NCI-H510A treated with DMSO at 0.1 percent for 48 hours (cell line): ENCODE data around the gene DLEC1.
"Not testable (repeated sequence)": the region's sequence is repeated elsewhere in the genome, so short reads cannot be mapped to it uniquely, and the experiment has no call there.

Experiments
- DNase-seq: peaks from one replicate; lab custom pipeline; 2025; lab: John Stamatoyannopoulos, UW

DLEC1 gene

DNA sequence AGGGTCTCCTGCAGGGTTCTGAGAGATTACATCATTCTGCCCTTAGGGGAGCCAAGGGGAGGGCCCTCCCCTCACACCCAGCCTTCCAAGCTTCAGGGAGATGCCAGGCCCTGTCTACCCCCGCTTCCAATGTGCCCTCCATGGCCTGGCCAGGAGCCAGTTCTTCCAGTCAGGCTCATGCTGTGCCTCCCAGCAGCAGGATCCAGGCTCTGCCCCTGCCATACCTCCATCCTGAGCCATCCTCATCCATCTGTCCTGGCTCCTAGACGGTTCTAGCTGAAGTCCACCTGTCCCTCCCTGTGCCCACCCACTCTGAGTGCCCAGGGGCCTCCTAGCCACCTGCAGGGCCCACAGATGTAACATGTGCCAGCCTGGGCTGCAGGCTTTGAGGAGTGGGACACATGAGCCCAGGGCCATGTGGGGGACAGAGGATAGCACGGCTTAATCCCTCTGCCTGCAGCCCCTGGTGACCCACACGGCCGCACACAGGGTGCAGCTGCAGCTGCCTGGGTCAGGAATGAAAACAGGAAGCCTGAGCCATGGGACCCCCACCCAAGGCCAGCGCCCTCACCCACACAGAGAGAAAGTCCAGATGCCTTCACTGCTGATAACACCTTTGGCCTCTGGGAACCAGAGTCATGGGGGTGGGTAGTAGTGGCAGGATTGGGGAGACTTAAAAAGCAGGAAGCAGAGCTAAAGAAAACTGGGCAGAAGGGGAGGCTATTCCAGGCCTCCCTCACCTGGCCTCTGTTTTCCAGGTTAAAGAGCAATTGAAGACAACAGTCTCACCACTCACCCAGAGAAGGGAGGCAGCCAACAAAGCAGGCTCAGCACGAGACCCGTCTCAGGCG, 21.3 kb upstream of the DLEC1 start:
- no peak for DNase-seq

DNA sequence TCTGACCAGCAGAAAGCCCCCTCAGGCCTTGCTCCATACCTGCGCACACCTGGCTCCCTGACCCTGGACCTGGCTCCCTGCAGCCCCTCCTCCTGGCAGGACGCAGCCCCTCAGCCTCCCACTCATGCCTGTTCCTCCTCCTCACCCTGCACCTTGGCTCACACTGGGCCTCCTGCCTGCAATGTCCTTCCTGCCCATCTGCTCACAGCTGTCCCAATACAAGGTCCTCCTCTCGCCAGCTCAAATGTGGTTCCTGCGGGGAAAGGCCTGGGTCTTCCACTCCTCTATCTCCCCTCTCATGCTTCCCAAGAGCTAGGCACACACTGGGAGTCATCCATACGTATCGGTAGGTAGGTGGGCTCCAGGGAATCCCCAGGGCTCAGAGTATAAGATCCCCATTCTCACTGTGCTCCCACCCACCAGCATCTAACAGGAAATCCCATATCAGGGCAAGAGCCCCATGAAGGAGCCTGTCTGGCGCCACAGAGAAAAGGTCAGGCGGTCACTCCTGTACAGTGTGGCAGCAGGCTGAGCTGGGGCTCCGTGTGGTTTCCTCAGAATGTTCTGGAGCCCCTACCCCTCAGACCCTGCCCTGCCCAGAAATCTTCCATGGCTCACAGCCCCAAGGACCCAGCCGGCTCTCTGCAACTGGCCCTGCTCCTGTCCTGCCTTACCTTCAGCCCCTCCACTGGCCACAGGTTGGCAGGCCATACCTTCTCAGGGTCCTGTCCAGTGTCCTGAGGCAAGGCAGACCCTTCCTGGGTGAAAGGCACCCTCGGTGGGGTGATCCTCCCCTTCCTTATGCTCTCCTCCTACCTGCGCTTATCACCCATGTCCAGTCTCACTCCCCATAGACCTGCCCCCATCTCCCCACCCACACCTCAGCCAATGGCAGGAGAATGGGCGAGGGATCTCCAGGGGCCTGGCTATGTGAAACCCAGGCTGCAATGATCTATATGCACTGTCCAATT, 20.4 kb upstream of the DLEC1 start:
- DNase-seq, result no peak

DNA sequence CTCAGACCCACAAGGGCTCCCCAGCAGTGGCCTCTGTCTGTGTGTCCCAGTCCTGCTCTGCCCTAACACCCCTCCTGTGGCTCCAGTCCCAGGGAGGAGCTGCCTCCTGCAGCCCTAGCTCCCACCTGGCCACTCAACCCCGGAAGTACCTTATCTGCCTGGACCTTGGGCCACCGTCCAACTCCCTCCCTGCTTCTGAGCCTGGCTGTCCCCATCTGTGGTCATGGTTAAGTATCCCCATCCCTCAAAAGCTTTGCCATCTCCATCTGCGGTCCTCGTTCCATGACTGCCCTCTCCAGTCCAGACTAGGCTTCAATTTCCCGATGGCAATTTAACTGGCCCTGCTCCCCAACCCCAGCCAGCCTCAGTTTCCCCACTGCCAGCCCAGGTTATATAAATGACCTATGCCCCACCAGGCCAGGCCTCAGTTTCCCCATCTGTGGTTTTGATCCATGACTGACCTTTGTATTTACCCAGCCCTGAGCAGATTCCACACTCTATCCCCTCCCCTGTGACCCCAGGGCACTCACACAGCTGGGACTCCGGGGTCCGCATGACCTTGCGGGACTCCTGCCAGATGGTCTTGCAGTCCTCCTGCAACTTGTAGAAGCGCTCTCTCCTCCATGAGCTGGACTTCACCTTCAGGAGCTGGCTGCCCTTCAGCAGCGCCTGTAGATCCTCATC, 19.2 kb upstream of the DLEC1 start:
- no peak for DNase-seq

DNA sequence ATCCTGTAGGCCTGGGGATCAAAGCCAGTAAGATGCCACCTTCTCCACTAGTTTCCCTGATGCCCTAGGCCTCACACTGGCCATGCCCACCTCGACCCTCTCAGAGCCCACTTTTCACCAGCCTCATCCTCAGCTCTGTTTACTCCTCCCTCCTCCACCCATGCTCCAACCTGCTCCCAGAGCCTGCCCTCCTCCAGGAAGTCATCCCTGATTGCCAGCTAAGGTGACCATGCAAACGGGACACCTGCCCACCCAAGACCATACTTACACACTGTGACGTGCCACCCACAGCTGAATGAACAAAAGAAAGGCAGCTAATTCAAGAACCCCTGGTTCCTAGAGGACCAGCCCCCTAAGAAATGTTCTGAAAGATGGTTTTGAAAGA, 18.7 kb upstream of the DLEC1 start:
- no peak for DNase-seq

DNA sequence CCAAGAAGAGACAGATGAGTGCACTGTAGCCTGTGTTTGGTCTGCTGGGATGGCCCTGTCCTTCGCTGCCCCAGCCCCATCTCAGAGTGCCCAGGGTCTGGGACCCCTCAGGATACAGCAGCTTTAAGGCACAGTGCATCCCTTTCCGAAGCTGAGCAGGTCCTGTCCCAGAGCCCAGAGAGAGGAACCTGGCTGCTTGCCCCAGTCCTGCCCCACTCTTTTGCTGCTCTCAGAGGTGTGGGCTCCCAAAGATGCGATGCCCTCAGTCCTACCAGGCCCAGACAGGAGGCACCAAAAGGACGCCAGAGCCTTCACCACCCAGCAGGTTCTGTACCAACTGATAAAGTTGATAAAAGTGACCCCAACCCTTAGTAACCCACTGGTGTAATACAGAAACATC, 17.8 kb upstream of the DLEC1 start:
- no peak for DNase-seq

DNA sequence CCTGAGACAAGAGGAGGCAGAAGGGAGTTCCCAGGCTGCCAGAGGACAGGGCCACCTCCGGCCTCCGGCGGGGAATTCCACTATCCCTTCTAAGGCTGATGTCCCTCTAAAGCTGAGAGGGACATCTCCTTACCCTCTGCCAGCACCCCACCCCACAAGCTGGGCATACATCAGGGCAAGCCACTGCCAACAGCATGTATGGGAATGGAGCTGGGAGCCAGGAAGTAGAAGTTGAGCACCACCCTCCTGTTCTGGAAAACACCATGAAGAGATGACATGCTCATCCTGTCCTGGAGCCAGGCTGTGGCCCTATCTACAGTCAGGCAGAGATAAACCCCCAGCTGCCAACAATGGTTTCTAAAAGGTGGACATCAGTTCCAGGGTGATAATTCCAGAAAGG, 16.7 kb upstream of the DLEC1 start:
- DNase-seq, result no peak

DNA sequence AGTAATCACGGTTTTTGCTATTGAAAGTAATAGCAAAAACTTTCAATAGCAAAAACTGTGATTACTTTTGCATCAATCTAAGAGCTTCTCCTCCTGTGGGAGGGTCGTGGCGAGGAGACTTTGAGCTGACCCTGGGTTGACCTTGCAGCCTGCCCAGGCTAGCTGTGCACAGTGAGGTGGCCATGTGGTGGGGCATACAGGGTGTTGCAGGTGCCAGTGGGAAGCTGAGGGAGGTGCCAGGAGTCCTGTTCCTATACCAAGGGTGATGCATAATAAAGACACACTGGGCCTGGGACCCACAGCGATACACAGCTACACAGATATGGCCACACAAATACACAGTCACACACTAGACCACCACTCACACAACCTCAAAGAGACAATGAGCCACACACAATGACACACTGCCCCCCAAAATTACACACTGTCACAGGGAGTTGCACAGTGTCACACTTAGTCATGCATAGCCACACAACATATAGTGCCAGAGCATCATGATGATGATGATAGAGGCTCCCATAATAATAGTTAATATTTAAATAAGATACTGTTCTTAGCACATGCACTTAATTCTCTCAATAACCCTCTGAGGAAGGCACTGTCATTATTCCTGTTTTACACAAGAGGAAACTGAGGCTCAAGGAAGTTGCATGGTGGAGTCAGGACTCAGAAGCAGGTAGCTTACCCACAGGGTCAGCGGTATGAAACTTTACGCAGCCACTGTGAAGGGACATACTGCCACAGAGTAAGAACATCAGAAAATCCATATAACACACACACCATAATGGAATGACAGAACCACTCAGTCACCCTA, 15.9 kb upstream of the DLEC1 start:
- no peak for DNase-seq

DNA sequence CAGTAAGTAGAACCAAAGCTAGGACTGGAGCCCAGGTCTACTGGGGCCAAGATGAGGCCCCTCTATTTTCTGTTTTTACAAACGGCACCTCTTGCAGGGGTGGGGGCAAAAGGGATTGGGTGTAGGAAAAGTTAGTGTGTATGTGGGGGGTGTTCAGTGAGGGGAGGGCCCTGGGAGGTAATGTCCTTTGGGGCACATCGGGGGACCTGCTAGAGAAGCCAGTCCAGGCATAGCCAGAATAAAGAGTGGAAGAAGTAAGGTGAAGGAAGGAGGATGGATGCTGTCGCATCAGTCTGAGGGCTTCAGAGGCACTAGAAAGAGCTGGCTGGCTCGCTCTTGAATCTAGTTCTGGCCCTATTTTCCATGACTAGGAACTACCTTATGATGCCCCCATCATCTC, 12.2 kb upstream of the DLEC1 start:
- DNase-seq, result no peak

DNA sequence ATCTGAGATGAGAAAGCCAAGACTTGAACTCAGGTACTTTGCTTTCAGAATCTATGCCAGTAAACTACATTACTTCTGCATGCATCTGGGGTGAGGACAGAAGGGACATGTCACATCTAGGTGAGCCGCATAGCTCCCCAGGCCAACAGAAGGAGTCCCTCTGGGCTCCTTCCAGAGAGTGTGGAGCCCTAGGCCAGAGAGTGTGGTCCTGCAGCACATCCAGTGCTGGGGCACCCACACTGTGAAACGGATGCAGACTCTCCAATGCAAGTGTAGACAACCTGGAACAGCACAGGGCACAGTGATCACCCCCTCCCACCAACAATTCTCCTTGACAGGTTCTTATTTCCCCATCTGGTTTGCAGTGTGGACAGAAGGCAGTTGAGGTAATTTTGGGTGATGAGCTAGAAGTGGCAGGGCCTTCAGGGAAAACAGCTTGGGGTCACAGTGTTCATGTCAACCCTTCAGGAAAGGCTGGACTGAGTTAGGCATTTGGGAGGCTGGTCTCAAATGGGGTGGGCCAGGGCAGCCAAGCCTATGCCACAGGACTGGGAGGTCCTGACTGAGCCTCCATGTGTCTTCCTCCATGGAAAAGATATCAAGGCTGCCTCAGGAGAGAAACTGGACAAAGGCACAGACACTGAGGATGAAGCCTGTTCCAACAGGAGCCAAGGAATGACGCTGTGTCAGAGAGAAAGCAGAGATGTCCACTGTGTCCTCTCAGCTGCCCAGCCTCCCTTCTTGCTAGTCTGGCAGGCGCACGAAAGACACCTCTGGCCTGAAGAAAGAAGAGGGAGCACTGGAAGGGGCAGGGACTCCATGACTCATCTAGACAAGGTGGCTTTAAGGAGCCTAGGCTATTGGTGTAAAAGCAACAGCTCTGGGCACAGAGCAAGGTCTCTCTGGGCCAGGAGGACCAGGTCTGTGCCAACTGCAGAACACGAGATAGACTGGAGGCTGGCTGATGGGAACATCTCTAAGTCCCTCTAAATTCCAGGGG, 11.2 kb upstream of the DLEC1 start:
- DNase-seq, result no peak

DNA sequence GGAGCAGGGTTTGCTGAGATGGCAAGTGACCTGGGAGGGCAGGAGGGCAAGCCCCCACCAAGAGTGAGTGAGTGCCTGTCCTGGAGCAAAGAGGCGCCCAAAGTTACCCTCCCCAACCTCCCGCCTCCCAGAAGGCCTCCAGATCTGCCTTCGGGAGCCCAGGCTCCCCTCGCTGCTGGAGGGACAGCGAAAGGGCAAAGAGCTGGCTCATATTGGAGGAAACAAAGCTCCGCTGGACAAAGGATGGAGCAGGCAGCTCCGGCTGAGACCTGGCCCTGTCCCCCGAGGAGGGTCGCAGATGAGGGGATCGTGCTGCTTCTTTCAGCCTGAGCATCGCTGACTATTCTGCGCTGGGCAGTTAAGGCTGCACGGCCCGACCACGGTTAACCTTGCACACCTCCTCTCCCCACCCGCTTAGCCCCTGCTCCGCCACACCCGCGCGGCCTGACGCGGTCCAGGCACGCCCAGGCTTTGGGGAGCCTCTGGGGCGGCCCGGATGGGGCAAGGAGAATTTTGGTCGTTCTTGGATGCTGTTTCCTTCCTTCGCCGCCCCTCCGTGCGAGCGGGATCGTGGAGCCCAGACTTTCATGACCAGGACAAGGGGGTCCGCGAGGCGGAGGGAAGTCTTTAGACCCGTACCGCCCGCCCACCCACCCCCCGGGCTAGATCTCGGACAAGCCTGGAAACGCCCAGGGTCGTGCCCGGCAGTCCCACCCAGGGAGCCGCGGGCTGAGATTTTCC, 10.2 kb upstream of the DLEC1 start:
- DNase-seq, result no peak

DNA sequence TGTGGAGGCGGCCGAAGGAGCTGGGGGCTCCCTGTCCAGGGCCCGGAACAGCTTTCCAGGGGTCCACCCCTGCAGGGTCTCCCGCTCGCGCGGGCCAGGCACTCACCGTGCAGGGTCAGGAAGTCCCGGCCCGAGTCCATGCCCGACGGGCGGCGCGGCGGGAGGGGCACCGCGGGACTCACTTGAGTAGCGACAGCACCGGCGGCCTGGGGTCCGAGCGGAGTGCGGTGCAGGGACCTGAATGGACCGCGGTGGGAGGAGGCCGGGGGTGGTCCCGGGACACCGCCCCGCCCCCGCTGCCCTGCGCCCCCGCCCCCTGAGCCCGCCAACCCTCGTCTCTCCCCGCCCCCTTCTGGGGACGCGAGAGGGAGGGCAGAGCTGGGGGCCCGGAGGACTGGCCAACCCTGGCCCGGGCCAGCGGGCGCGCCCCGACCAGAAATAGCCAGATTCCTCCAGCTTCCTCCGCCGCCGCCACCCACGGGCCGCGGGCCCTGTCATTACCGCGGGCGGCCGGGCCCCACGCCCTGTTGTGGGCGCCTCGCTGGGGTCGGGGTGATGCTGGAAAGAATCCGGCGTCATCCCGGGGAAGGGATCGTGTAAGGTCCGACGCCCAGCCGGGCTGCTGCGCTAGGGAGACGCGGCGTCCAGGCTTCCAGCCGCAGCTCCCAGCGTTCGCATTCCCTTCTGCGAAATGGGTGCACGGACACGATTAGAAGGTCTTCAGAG, 9.4 kb upstream of the DLEC1 start, which contains the start of gene PLCD1:
Gene PLCD1 (minus strand): TSS at position 243 of the 726 bp plus-strand sequence. CDS start 103 bp downstream, at position 140.
- no peak for DNase-seq

DNA sequence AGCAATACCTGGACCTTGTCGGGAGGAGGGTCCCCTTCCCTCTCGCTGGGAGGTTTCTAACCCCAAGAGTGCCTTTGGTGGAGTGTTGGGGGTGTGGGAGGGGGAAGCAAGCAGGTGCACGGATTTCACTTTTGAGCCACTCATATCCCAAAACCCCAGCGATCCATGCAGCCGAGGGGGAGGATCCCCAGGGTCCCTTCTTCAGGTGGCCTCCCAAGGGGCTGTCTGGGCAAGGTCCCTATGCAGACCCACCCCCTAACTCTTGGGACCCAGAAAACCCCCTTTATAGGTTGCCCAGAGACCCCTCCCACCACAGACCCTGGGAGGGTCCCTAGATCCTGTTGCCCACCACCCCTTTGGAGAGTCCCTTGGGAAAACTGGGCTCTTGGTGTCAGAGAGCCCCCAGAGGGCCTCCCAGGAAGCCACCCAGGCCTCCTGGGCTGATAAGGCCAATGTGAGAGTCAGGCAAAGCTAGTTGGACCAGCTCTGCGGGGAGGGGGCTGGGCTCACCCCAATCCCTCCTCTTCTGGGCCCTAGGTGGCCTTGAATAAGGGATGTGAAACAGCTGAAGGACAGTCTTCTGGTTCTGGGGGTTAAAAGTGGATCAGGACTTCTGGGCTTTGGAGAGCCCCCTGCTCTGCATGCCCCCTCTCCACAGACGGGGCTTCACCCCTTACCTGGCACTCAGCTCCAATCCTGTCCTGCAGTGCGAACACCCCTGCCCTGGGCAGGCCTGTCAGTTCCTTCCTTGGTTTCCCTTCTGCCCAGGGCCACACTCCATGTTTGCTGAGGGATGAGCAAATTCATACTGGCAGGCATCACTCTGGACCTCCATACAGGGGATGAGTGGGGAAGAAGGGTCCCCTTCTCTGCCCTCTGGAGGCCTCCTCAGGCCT, 8.6 kb upstream of the DLEC1 start:
- DNase-seq, result no peak

DNA sequence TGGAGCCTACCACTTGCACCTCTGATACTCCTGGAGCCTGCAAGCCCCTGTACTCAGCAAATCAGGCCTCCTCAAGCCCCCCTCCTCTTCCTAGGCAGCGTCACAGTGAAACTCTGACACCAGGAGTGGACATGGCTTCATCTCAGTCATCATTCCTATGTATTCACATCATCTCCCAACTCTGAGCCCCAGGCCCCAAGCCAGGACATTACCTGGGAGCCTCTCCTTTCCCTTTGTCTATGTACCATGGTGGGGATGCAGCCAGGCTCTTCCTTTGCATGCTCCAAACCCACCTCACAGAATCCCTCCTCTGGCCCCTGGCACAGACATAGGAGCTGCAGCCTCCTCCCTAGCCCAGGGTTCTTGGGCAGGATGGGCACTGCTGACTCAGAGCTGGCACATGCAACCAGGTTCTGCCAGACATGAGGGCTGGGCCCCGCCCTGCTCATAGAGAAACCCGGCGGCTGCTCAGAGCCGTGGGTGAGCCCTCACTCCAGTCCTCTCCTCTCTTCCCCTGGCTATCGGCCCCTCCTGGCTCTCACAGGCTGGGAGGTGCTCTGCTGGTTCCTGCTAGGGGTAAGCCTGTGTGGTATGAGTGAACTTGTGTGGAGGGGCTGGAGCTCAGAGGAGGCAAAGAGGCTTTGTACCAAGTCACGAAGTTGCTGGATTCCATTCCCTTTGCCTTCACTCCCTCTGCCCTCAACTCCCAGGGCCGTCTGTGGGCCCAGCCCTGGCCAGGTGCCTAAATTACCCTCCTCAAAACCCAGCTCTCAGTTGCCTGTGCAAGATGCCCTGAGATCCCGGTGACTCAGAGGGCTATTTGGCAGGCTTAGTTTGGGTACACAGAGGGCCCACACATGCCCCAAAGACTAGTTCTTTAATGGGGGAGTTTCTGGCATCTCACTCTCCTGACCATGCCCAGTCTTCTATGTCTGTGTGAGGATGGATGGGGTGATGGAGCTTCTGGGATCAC, 7.7 kb upstream of the DLEC1 start:
- no peak for DNase-seq

DNA sequence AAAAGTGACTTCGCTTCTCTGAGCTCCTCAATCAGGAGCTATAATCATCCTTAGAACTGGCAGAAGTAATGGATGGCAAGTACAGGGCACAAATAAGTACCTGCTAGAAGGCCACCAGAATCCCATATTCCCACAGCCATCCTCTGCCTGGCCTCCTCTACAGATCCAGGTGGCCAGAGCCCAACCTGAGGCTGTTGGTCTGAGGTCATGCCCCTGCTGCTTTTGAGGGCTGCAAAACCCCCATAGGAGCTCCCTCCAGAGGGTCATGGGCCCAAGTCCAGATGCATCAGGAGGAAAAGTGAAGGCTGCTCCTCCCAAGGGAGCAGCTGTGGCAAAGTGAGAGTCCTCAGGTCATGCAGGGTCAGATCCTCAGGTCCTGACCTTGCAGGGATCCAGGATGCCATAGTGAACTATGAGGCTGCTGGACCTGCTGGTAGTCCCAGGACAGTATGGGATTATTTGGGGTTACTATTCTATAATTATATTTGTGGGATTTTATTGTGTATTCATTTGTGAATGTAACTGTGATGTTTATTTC, 6.6 kb upstream of the DLEC1 start:
- no peak for DNase-seq

DNA sequence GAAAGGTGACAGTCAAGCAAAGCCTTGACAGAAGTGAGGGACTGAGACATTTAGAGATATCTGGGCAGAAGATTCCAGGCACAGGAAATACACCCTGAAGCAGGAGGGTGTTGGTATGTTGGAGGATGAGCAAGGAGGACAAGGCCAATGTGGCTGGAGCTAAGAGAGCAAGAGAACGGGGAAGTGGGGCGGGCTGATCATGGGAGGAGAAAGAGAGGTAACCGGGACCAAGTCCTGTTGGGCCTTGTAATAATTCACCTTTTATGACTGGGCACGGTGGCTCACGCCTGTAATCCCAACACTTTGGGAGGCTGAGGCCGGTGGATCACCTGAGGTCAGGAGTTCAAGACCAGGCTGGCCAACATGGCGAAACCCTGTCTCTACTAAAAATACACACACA, 5.4 kb upstream of the DLEC1 start:
- not testable (repeated sequence) for DNase-seq

DNA sequence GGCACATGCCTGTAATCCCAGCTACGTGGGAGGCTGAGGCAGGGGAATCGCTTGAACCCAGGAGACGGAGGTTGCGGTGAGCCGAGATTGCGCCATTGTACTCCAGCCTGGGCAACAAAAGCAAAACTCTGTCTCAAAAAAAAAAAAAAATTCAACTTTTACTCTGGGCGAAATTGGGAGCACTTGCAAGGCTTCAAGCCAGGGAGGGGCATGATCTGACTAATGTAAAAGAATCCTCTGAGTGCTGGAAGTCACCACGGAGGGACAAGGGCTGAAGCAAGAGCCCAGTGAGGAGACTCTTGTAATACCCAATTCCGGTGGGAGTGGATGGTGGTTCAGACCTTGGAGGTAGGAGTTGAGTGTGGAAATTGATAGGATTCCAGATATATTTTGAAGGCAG, 4.7 kb upstream of the DLEC1 start:
- not testable (repeated sequence) for DNase-seq
